ENCODE data around the gene PHF19. TPM values are rescaled to one million over a fixed set of nuclear protein-coding genes. Genes with fewer than 3 reads are reported as not detected.

Gene PHF19
- total RNA-seq, 1 experiment from 2014 or later, result 76.3 TPM

DNA sequence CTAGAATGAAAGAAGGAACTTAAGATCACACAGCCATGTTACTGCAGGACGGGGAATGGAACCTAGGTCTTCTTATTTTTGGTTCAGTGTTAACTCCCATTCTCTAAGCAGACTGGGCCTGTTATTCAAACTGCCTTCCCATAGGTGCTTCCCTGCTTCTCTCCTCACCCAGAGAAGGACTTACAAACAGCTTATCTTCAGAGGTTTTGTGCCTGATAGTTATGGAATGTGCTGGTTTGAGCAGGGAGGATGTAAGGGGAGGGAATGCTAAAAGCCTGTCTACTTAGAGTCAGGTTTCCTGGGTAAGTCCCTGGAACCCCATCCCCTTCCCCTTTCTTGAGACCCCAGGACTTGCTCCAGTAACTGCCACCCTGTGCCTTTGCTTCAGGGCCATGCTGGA is 30.1 kb downstream of the PHF19 start:
- Histone ChIP-seq H3K4me3 (ENCODE audit: low read depth, low read length) (no peak overlapping the region), H3K36me3 (ENCODE audit: control insufficient read depth, insufficient read depth, low read length) (no peaks in the 10 kb centered on the region), H3K9me3 (no peaks in the 10 kb centered on the region), H3K27me3 (replicated peaks; ENCODE audit: control insufficient read depth, insufficient read depth, low read length) (no peaks in the 10 kb centered on the region), H3K4me1 (peaks cover 21% of the 10 kb centered on the region)
- Mint-ChIP-seq H3K27ac (ENCODE audit: unreplicated experiment) (peak overlapping the region; percentile 61), H3K36me3 (ENCODE audit: insufficient read depth, unreplicated experiment) (peaks cover 19% of the 10 kb centered on the region), H3K4me1 (ENCODE audit: low read depth, unreplicated experiment) (peaks cover 26% of the 10 kb centered on the region), H3K4me3 (ENCODE audit: unreplicated experiment) (no peak overlapping the region), H3K27me3 (ENCODE audit: insufficient read depth, unreplicated experiment) (no peaks in the 10 kb centered on the region), H3K9me3 (ENCODE audit: unreplicated experiment) (no peaks in the 10 kb centered on the region)
- no TSS peak for BruUV-seq (replicated peaks)
- DNase-seq, result no peak
- CTCF ChIA-PET, result interaction anchor here (1.0 kb wide), 1 partner anchor 139 kb away, joined by 4 read pairs; no protein-coding TSS in a partner anchor
- intact Hi-C loops (cut with micrococcal nuclease; ENCODE audit: unreplicated experiment), result no loop called here
- POLR2A ChIA-PET, result no interaction called here
- TF ChIP-seq, protein P1, sequence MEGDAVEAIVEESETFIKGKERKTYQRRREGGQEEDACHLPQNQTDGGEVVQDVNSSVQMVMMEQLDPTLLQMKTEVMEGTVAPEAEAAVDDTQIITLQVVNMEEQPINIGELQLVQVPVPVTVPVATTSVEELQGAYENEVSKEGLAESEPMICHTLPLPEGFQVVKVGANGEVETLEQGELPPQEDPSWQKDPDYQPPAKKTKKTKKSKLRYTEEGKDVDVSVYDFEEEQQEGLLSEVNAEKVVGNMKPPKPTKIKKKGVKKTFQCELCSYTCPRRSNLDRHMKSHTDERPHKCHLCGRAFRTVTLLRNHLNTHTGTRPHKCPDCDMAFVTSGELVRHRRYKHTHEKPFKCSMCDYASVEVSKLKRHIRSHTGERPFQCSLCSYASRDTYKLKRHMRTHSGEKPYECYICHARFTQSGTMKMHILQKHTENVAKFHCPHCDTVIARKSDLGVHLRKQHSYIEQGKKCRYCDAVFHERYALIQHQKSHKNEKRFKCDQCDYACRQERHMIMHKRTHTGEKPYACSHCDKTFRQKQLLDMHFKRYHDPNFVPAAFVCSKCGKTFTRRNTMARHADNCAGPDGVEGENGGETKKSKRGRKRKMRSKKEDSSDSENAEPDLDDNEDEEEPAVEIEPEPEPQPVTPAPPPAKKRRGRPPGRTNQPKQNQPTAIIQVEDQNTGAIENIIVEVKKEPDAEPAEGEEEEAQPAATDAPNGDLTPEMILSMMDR (IDR thresholded peaks at IDR 0.05; ENCODE audit: insufficient read depth in 1 of 2, low read depth in 1 of 2, low read length in 1 of 2, severe bottlenecking in 1 of 2, unreplicated experiment in 1 of 2), result no peak

- Histone ChIP-seq H3K27me3 (replicated peaks; ENCODE audit: control insufficient read depth, insufficient read depth, low read length) (no peaks in the 10 kb centered on the region), H3K4me3 (ENCODE audit: low read depth, low read length) (no peak overlapping the region), H3K9me3 (no peaks in the 10 kb centered on the region), H3K36me3 (ENCODE audit: control insufficient read depth, insufficient read depth, low read length) (no peaks in the 10 kb centered on the region), H3K4me1 (peaks cover 16% of the 10 kb centered on the region)
- Mint-ChIP-seq H3K4me3 (ENCODE audit: unreplicated experiment) (no peak overlapping the region), H3K27ac (ENCODE audit: unreplicated experiment) (peak overlapping the region; percentile 61), H3K27me3 (ENCODE audit: insufficient read depth, unreplicated experiment) (no peaks in the 10 kb centered on the region), H3K36me3 (ENCODE audit: insufficient read depth, unreplicated experiment) (peaks cover 19% of the 10 kb centered on the region), H3K4me1 (ENCODE audit: low read depth, unreplicated experiment) (peaks cover 30% of the 10 kb centered on the region), H3K9me3 (ENCODE audit: unreplicated experiment) (no peaks in the 10 kb centered on the region)
- intact Hi-C loops (cut with micrococcal nuclease; ENCODE audit: unreplicated experiment), result no loop called here
- POLR2A ChIA-PET, result no interaction called here
- no peak for DNase-seq
- TF ChIP-seq, protein P1 (IDR thresholded peaks at IDR 0.05; ENCODE audit: insufficient read depth in 1 of 2, low read depth in 1 of 2, low read length in 1 of 2, severe bottlenecking in 1 of 2, unreplicated experiment in 1 of 2), result no peak
- no TSS peak for BruUV-seq (replicated peaks)
- CTCF ChIA-PET, result interaction anchor here (1.0 kb wide), 1 partner anchor 140 kb away, joined by 4 read pairs; no protein-coding TSS in a partner anchor
These were observed 30.6 kb downstream of the PHF19 start for GRCh38 chr9:120846251-120846889.

- Mint-ChIP-seq H3K27ac (ENCODE audit: unreplicated experiment) (no peak overlapping the region), H3K27me3 (ENCODE audit: insufficient read depth, unreplicated experiment) (no peaks in the 10 kb centered on the region), H3K4me1 (ENCODE audit: low read depth, unreplicated experiment) (peaks cover 31% of the 10 kb centered on the region), H3K4me3 (ENCODE audit: unreplicated experiment) (no peak overlapping the region), H3K9me3 (ENCODE audit: unreplicated experiment) (no peaks in the 10 kb centered on the region), H3K36me3 (ENCODE audit: insufficient read depth, unreplicated experiment) (peaks cover 19% of the 10 kb centered on the region)
- H3K27me3 ChIP-seq (replicated peaks; ENCODE audit: control insufficient read depth, insufficient read depth, low read length), result no peaks in the 10 kb centered on the region
- no peak overlapping the region for H3K4me3 ChIP-seq (ENCODE audit: low read depth, low read length)
- TF ChIP-seq, protein P1 (IDR thresholded peaks at IDR 0.05; ENCODE audit: insufficient read depth in 1 of 2, low read depth in 1 of 2, low read length in 1 of 2, severe bottlenecking in 1 of 2, unreplicated experiment in 1 of 2), result no peak
- H3K4me1 ChIP-seq, result peaks cover 18% of the 10 kb centered on the region
- ChIA-PET POLR2A (no interaction called here), CTCF (no interaction called here)
- no TSS peak for BruUV-seq (replicated peaks)
- intact Hi-C loops (cut with micrococcal nuclease; ENCODE audit: unreplicated experiment), result no loop called here
- no peak for DNase-seq
- no peaks in the 10 kb centered on the region for H3K9me3 ChIP-seq
- no peaks in the 10 kb centered on the region for H3K36me3 ChIP-seq (ENCODE audit: control insufficient read depth, insufficient read depth, low read length)
These were observed 31.7 kb downstream of the PHF19 start for GRCh38 chr9:120845255-120845654.

Data from Caco-2 (cell line).